Endothelial cell of umbilical vein (primary cell): Measurements from ENCODE around the gene MECP2. TPM values are rescaled to one million over a fixed set of nuclear protein-coding genes. Genes with fewer than 3 reads are reported as not detected.

ENCODE experiments used
- BruUV-seq: library from RNA; stranded (reverse); fragments of 400-500 nt; replicated peaks from 2 replicates; lab custom pipeline; 2021; lab: Mats Ljungman, UMichigan
- CTCF ChIA-PET: fragments of 300-600, 350-600 bp; sonication (Branson Sonifier 250); formaldehyde crosslinking; loops from one replicate; lab custom pipeline; 2021; ENCODE audit warnings: antibody characterized with exemption, inconsistent platforms; lab: Charles Lee
- POLR2A ChIA-PET: fragments of 300-600, 350-600 bp; sonication (Branson Sonifier 250); formaldehyde crosslinking; loops from one replicate; lab custom pipeline; 2021; ENCODE audit warnings: antibody characterized with exemption, inconsistent platforms; lab: Charles Lee
- DNase-seq: peaks from one replicate; pipeline ENCODE4 v3.0.0-alpha.2; 2011; ENCODE audit warnings: low read depth, low spot score
- FAIRE-seq: peaks from 2 replicates; lab custom pipeline; 2011; peaks lifted over from hg19 to GRCh38; lab: Jason Lieb, UNC
- H2AFZ ChIP-seq: 2 replicates; pipeline ENCODE4 v1.6.0; 2012; ENCODE audit warnings: low read depth, low read length, control low read depth, inconsistent platforms
- H3K27ac ChIP-seq: 2 replicates; pipeline ENCODE4 v1.5.1; 2011; ENCODE audit warnings: low read depth, mild to moderate bottlenecking, control low read depth, low read length, moderate library complexity; ENCODE audit not compliant: insufficient read depth
- H3K27me3 ChIP-seq, 2 experiments: 2 replicates each; pipeline versions ENCODE4 v1.6.0 to v1.6.1; 2011; ENCODE audit warnings: low read length in 2 of 2, mixed read lengths in 1 of 2; ENCODE audit not compliant: control insufficient read depth in 2 of 2, insufficient read depth in 2 of 2
- H3K36me3 ChIP-seq, 2 experiments: 2 replicates in 1 of 2; 3 replicates in 1 of 2; pipeline ENCODE4 v1.5.1; 2011; ENCODE audit warnings: low read length in 2 of 2, mild to moderate bottlenecking in 1 of 2, moderate library complexity in 1 of 2; ENCODE audit not compliant: control insufficient read depth in 2 of 2, insufficient read depth in 2 of 2; ENCODE audit errors: extremely low read depth in 1 of 2
- H3K4me1 ChIP-seq: 3 replicates; pipeline ENCODE4 v1.5.1; 2011; ENCODE audit warnings: mild to moderate bottlenecking, low read length; ENCODE audit not compliant: control insufficient read depth, insufficient read depth; ENCODE audit errors: extremely low read depth
- H3K4me2 ChIP-seq: 2 replicates; pipeline ENCODE4 v1.6.1; 2011; ENCODE audit warnings: low read length, control low read depth, mixed read lengths; ENCODE audit not compliant: insufficient read depth
- H3K4me3 ChIP-seq, 3 experiments: fragments of 200-600 bp in 1 of 3; sonication (generic), shearing (Covaris generic) in 1 of 3; replicated peaks in 1 of 3; 2 replicates each; pipeline ENCODE4 v1.5.1; 2011 to 2016; ENCODE audit warnings: control low read depth in 3 of 3, low read length in 3 of 3, mild to moderate bottlenecking in 2 of 3, inconsistent platforms in 1 of 3, low read depth in 1 of 3, moderate library complexity in 1 of 3; ENCODE audit not compliant: insufficient read depth in 1 of 3
- H3K79me2 ChIP-seq: 2 replicates; pipeline ENCODE4 v1.6.0; 2012; ENCODE audit warnings: low read length, inconsistent platforms; ENCODE audit not compliant: control insufficient read depth, insufficient read depth
- H3K9ac ChIP-seq: replicated peaks from 2 replicates; pipeline ENCODE3; 2011; ENCODE audit warnings: low read length, control low read depth; ENCODE audit not compliant: insufficient read depth; ENCODE audit errors: extremely low read depth
- H3K9me1 ChIP-seq: replicated peaks from 3 replicates; pipeline ENCODE4 v1.6.0; 2011; ENCODE audit warnings: mild to moderate bottlenecking, low read length; ENCODE audit not compliant: control insufficient read depth, insufficient read depth; ENCODE audit errors: extremely low read depth
- H3K9me3 ChIP-seq: replicated peaks from 2 replicates; pipeline ENCODE4 v1.5.1; 2012; ENCODE audit warnings: low read length, inconsistent platforms; ENCODE audit not compliant: control insufficient read depth, insufficient read depth
- H4K20me1 ChIP-seq: replicated peaks from 2 replicates; pipeline ENCODE3; 2011; ENCODE audit warnings: mild to moderate bottlenecking, low read length; ENCODE audit not compliant: control insufficient read depth, insufficient read depth; ENCODE audit errors: extremely low read depth
- GATA2 ChIP-seq: IDR thresholded peaks from 2 replicates; pipeline ENCODE4 v1.7.0; 2011; ENCODE audit warnings: low read depth, mild to moderate bottlenecking, moderate library complexity, mixed read lengths, low read length; ENCODE audit not compliant: insufficient read length, insufficient read depth
- MYC ChIP-seq: IDR thresholded peaks from one replicate; pipeline ENCODE4 v1.6.1; 2011; ENCODE audit warnings: mild to moderate bottlenecking, low read depth, low read length
- POLR2AphosphoS5 ChIP-seq: IDR thresholded peaks from 2 replicates; pipeline ENCODE4 v1.6.1; 2012; ENCODE audit warnings: low read depth, mild to moderate bottlenecking, control low read depth, low read length, moderate library complexity; ENCODE audit not compliant: insufficient read depth
- dilution Hi-C: fragments of 300-500 bp; cut with MboI; formaldehyde crosslinking; loops from one replicate; pipeline ENCODE4 v1.15.0; 2019; ENCODE audit warnings: low sequenced_read_pairs; ENCODE audit not compliant: extremely low pct_ligation_motif_present
- intact Hi-C: fragments of 100-400 bp; cut with micrococcal nuclease; formaldehyde crosslinking; loops from one replicate; pipeline ENCODE4 v1.10.0; 2022
- polyA plus RNA-seq, 4 experiments: library from polyadenylated mRNA; depleted of rRNA in 3 of 4; stranded (reverse) in 3 of 4; unstranded in 1 of 4; fragments of >200 nt; gene quantifications; 2 replicates each; pipeline versions ENCODE4 v1.2.1 to v1.2.3, GENCODE V29; 2011 to 2012; ENCODE audit warnings: missing spikeins in 1 of 4
- total RNA-seq: library from RNA; stranded (reverse); gene quantifications from 2 replicates; pipeline ENCODE4 v1.2.3, GENCODE V29; 2021
- TF ChIP-seq, protein P1 (sequence below), 2 donors: IDR thresholded peaks; 1 replicate in 1 of 2; 2 replicates in 1 of 2; pipeline ENCODE4 v1.5.1; 2011; ENCODE audit warnings: low read length in 2 of 2, mild to moderate bottlenecking in 2 of 2, moderate library complexity in 2 of 2, control low read depth in 1 of 2, inconsistent platforms in 1 of 2, low read depth in 1 of 2; ENCODE audit not compliant: insufficient read depth in 1 of 2; ENCODE audit errors: extremely low read depth in 1 of 2

Gene MECP2
- total and polyA plus RNA-seq, 2 donors (not counting 3 experiments of a cell fraction or from before 2014, with no cell fraction given): 9.0 to 45.3 TPM

DNA sequence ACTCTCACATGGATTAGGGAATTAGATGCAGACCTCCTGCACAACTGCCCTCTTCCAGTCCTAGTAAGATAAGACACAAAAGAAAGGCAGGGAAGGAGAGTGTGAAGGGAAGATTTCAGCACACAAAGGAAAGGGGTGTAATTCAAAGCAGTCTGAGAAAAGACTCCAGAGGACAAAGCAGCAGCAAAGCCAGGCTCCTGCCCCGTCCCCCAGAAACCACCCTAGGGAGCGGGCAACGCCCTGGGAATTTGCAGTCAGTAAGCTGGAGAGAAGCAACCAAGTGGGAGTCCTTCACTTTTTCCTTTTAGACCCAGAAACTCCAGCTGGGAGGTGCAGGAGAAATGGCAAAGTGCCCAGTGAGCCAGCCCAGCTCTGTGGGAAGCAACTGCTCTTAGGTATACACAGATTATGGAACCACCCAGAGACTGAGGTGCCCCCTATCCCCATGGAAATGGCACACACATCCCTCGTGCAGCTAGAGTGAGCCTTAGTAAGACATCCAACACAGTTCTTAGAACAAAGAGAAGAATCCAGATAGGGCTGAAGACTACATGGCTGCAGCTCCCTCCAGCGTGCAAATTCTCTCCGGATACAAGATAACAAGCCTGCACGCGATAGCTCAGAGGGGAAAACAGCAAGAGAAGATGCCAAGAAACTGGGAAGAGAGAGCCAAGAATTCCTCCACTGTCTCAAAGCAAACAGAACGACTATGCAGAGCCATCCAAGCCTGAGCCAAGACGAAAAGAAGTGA lies 51.3 kb downstream of the MECP2 start:
- Histone ChIP-seq H3K4me3 (no peak overlapping the region), H2AFZ (no peak overlapping the region), H3K27ac (peak overlapping the region; percentile 87), H3K9me3 (no peaks in the 10 kb centered on the region), H3K79me2 (peaks cover 52% of the 10 kb centered on the region), H3K4me1 (peaks cover 32% of the 10 kb centered on the region), H3K9ac (peak overlapping the region; percentile 75), H3K27me3 (no peaks in the 10 kb centered on the region), H3K9me1 (no peaks in the 10 kb centered on the region), H3K4me2 (peak overlapping the region; percentile 69), H3K36me3 (no peaks in the 10 kb centered on the region), H4K20me1 (no peaks in the 10 kb centered on the region)
- POLR2A ChIA-PET: no interaction called here
- BruUV-seq: no TSS peak
- FAIRE-seq (peak; percentile 99), DNase-seq (peak; percentile 93)
- CTCF ChIA-PET: interaction anchor here (0.8 to 2.2 kb wide), 6 partner anchors 19 to 270 kb away, joined by 3 to 39 read pairs (median 4); partner anchors contain the start of gene IRAK1
- intact Hi-C loops: loop anchor here (2.0 to 10.0 kb wide), 2 partner anchors 51 to 281 kb away; partner anchors contain the start of genes MECP2 and PLXNB3
- TF ChIP-seq MYC (no peak), POLR2AphosphoS5 (no peak), GATA2 (peak; percentile 48)
- TF ChIP-seq, protein P1, sequence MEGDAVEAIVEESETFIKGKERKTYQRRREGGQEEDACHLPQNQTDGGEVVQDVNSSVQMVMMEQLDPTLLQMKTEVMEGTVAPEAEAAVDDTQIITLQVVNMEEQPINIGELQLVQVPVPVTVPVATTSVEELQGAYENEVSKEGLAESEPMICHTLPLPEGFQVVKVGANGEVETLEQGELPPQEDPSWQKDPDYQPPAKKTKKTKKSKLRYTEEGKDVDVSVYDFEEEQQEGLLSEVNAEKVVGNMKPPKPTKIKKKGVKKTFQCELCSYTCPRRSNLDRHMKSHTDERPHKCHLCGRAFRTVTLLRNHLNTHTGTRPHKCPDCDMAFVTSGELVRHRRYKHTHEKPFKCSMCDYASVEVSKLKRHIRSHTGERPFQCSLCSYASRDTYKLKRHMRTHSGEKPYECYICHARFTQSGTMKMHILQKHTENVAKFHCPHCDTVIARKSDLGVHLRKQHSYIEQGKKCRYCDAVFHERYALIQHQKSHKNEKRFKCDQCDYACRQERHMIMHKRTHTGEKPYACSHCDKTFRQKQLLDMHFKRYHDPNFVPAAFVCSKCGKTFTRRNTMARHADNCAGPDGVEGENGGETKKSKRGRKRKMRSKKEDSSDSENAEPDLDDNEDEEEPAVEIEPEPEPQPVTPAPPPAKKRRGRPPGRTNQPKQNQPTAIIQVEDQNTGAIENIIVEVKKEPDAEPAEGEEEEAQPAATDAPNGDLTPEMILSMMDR (IDR thresholded peaks at IDR 0.05; ENCODE audit: extremely low read depth in 1 of 2, insufficient read depth in 1 of 2, low read depth in 1 of 2, low read length in 2 of 2): peak in 1 of 2 donors; percentile 15
- dilution Hi-C loops: no loop called here
